ENCODE results near the gene MAFB. TPM values are rescaled to one million over a fixed set of nuclear protein-coding genes. Genes with fewer than 3 reads are reported as not detected.

Gene MAFB
- total RNA-seq, 1 donor from 2014 or later, result 6.1 TPM

DNA sequence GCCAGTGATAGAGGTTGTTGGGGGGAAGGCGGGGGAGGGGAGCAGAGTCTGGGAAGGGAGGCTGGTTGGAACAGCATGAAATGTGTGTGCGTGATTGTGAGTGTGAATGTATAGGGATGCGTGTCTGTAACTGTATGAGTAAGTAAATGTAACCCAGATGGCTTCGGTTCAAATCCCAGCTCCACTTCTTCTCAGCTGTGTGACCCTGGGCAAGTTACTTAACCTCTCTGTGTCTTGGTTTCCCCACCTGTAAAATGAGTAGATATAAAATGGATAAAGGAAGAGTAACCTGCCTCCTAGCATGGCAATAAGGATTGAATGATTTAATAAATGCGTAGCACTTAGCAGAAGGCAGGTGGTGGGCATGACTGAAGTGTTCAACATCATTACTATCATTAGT is 24.1 kb downstream of the MAFB start:
- no peak overlapping the region for H3K27ac Mint-ChIP-seq
- TF ChIP-seq, protein P1, sequence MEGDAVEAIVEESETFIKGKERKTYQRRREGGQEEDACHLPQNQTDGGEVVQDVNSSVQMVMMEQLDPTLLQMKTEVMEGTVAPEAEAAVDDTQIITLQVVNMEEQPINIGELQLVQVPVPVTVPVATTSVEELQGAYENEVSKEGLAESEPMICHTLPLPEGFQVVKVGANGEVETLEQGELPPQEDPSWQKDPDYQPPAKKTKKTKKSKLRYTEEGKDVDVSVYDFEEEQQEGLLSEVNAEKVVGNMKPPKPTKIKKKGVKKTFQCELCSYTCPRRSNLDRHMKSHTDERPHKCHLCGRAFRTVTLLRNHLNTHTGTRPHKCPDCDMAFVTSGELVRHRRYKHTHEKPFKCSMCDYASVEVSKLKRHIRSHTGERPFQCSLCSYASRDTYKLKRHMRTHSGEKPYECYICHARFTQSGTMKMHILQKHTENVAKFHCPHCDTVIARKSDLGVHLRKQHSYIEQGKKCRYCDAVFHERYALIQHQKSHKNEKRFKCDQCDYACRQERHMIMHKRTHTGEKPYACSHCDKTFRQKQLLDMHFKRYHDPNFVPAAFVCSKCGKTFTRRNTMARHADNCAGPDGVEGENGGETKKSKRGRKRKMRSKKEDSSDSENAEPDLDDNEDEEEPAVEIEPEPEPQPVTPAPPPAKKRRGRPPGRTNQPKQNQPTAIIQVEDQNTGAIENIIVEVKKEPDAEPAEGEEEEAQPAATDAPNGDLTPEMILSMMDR (IDR thresholded peaks at IDR 0.05; ENCODE audit: unreplicated experiment), result no peak
- no peak for DNase-seq (ENCODE audit: low spot score, unreplicated experiment)
- no peaks in the 10 kb centered on the region for H3K36me3 Mint-ChIP-seq (ENCODE audit: insufficient read depth)
- no peaks in the 10 kb centered on the region for H3K9me3 Mint-ChIP-seq (ENCODE audit: low read depth)
- H3K27me3 Mint-ChIP-seq, result peaks cover under 1% of the 10 kb centered on the region
- no peak overlapping the region for H3K4me3 Mint-ChIP-seq (ENCODE audit: low read depth)
- peaks cover 16% of the 10 kb centered on the region for H3K4me1 Mint-ChIP-seq (ENCODE audit: low read depth)

DNA sequence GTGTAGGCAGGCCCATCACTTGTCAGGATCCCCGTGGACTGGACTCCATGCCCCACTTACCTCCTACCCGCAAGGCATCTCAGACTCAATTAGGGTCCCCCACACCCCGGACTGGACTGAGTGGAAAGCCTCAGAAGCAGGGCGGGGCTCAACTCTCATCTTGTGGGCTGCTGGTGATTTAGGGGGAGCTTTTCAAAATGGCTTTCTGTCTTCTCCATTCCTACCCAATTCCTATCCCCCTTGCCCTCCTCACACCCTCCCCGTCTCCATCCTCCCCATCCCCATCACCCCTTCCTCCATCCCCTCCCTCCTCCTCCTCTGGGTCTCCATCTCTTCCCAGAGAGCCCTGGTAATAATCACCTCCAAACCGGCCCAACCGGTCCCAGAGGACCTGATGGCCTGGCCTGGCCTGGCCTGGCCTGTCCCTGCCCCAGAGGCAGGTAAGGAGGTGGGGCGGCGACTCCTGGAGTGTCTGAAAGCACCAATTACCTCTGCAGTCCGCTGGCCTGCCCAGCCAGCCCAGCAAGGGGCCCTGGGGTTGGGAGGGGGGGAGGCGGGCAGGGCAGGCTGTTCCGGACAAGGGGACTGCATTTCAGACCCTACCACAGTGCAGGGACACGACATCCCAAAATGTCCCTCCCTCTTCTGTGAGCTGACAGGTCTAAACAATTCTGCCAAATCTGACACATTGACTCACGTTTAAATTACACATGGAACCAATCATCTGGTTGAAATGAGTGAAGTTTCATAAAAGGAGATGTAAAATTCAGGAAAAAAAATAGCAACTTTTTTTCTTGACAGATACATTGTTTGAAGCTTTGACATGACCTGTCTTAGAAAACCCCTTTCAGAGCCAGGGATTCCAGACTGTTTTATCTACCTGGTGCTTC is 24.8 kb downstream of the MAFB start:
- peaks cover 16% of the 10 kb centered on the region for H3K4me1 Mint-ChIP-seq (ENCODE audit: low read depth)
- no peak overlapping the region for H3K27ac Mint-ChIP-seq
- peak; percentile 54 for DNase-seq (ENCODE audit: low spot score, unreplicated experiment)
- peaks cover 6% of the 10 kb centered on the region for H3K27me3 Mint-ChIP-seq
- TF ChIP-seq, protein P1 (IDR thresholded peaks at IDR 0.05; ENCODE audit: unreplicated experiment), result no peak
- H3K9me3 Mint-ChIP-seq (ENCODE audit: low read depth), result no peaks in the 10 kb centered on the region
- no peaks in the 10 kb centered on the region for H3K36me3 Mint-ChIP-seq (ENCODE audit: insufficient read depth)
- H3K4me3 Mint-ChIP-seq (ENCODE audit: low read depth), result no peak overlapping the region

DNA sequence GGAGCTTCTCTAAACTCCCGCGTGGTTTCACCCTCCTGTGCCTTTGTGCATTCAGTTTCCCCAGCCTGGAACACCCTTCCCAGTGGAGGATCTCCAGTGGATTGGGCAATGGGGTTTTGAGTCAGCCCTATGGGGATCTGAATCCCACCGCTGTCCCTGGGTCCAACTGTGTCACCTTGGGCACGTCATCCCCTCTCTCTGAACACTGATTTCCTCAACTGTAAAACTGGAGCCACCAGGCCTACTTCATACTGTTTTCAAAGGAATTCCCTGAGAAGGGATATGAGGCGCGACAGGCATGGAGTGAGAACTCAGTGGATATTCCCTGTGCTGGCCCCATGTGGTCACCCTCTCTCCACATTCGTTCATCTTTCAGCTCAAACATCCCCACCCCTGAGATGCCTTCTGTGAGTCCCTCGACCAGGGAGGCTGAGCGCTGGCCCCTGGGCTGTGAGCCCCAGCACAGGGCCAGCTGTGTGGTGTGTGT is 25.7 kb downstream of the MAFB start:
- Mint-ChIP-seq H3K36me3 (ENCODE audit: insufficient read depth) (no peaks in the 10 kb centered on the region), H3K4me1 (ENCODE audit: low read depth) (peaks cover 16% of the 10 kb centered on the region), H3K9me3 (ENCODE audit: low read depth) (no peaks in the 10 kb centered on the region), H3K27ac (no peak overlapping the region), H3K27me3 (peaks cover 6% of the 10 kb centered on the region), H3K4me3 (ENCODE audit: low read depth) (no peak overlapping the region)
- TF ChIP-seq, protein P1 (IDR thresholded peaks at IDR 0.05; ENCODE audit: unreplicated experiment), result no peak
- no peak for DNase-seq (ENCODE audit: low spot score, unreplicated experiment)

DNA sequence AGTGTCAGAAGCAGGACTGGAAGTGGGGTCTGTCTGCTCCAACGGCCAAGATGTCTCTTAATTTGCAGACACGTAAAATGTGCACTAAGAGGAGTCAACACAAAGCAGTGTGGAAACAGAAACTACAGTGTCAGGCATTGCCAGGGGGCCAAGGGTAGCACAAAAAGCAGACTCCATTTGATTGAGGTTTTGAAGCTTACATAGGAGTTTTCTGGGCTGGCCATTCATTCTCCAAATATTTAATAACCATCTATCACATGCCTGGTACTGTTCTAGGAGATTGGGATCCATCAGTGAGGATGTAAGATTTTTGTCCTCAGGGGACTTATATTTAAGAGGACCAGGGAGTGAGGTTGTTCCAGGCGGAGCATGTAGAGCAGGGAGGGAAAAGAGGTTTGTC is 29.5 kb downstream of the MAFB start:
- H3K36me3 Mint-ChIP-seq (ENCODE audit: insufficient read depth), result no peaks in the 10 kb centered on the region
- H3K27me3 Mint-ChIP-seq, result peaks cover 6% of the 10 kb centered on the region
- no peak overlapping the region for H3K4me3 Mint-ChIP-seq (ENCODE audit: low read depth)
- peaks cover 13% of the 10 kb centered on the region for H3K4me1 Mint-ChIP-seq (ENCODE audit: low read depth)
- H3K9me3 Mint-ChIP-seq (ENCODE audit: low read depth), result no peaks in the 10 kb centered on the region
- DNase-seq (ENCODE audit: low spot score, unreplicated experiment), result no peak
- TF ChIP-seq, protein P1 (IDR thresholded peaks at IDR 0.05; ENCODE audit: unreplicated experiment), result no peak
- H3K27ac Mint-ChIP-seq, result no peak overlapping the region

DNA sequence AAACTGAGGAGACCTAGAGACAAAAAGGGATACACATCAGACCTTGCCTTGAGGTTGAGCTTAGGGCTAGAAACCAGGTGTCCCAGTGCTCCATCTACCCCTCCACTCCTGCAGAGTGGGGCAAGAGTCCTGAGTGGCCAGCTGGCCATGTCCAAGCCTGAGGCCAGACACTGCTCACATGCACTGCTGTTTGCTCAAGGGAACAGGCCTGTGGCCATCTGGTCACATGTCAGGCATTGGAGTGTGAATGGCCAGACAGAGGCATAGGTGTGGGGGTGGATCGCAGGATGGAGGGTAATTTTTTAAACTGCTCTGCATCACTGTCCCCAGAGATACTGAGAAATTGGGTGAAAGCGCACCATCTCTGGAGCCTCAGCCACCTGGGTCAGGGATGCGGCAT is 30.5 kb downstream of the MAFB start:
- DNase-seq (ENCODE audit: low spot score, unreplicated experiment), result no peak
- TF ChIP-seq, protein P1 (IDR thresholded peaks at IDR 0.05; ENCODE audit: unreplicated experiment), result no peak
- H3K4me3 Mint-ChIP-seq (ENCODE audit: low read depth), result no peak overlapping the region
- H3K36me3 Mint-ChIP-seq (ENCODE audit: insufficient read depth), result no peaks in the 10 kb centered on the region
- H3K9me3 Mint-ChIP-seq (ENCODE audit: low read depth), result no peaks in the 10 kb centered on the region
- H3K27ac Mint-ChIP-seq, result no peak overlapping the region
- H3K27me3 Mint-ChIP-seq, result peaks cover 6% of the 10 kb centered on the region
- peaks cover 8% of the 10 kb centered on the region for H3K4me1 Mint-ChIP-seq (ENCODE audit: low read depth)

Measured in progenitor cell of endocrine pancreas (in vitro differentiated cells).